Measurements from ENCODE around the gene THUMPD1.

Gene THUMPD1

DNA sequence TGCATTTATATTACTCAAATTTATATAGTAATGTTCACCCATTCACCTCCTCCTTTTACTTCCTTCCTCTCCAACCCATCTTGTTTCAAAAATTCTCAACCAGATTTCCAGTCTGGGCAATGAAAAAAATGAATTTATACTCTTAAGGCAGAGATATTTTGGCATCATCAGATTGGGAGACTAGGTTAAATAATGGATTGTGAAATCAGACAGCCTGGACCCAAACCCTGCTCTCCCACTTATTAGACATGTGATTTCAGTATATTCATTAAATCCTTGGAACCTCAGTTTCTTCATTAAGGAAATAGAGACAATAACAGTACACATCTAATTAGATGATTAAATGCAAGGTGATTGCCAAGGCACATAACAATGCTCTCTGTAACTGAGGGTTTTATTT lies 52.0 kb downstream of the THUMPD1 start:
- DNase-seq = no peak

DNA sequence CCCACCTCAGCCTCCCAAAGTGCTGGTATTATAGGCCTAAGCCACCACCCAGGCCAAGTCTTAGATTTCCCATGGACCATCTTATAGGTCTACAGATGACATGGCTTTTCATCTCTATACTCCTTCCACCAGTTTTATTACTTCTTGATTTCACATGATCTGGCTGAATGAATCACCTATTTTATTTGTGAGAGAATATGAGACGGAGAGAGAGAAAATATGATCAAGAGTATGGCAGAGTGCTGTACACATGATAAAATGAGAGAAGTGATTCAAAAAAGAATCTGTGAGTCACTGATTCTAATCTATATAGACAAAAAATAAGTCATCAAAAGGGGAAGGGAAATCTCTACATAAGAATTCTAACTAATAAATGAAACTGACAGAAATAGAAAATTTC lies 57.8 kb downstream of the THUMPD1 start:
- DNase-seq = no peak
